GM19239 (cell line): ENCODE results near the gene ECD.

ENCODE experiments used
- DNase-seq: peaks from one replicate; pipeline ENCODE4 v3.0.0; 2011; ENCODE audit warnings: low spot score; ENCODE audit not compliant: insufficient read length
- FAIRE-seq: peaks from 2 replicates; lab custom pipeline; 2011; peaks lifted over from hg19 to GRCh38; lab: Jason Lieb, UNC

ECD gene

GRCh38 chr10:73167783-73168464 lies at the start of gene ECD, which contains the start of gene FAM149B1:
Gene ECD (minus strand): TSS chr10:73168008. CDS start chr10:73163937, 4,071 bp downstream.
Gene FAM149B1 (plus strand): TSS chr10:73168119. CDS start chr10:73168340, 221 bp downstream.
- FAIRE-seq: peak; percentile 99

GRCh38 chr10:73215749-73216148 lies 47.9 kb upstream of the ECD start:
- no peak for FAIRE-seq
- DNase-seq: no peak

More at GRCh38 chr10:73167783-73168464, at the start of gene ECD, which contains the start of gene FAM149B1:
- DNase-seq: peak; percentile 77

GRCh38 chr10:73211106-73211811 lies 43.5 kb upstream of the ECD start:
- FAIRE-seq (no peak), DNase-seq (no peak)

GRCh38 chr10:73210395-73211105 lies 42.7 kb upstream of the ECD start:
- FAIRE-seq (no peak), DNase-seq (no peak)

GRCh38 chr10:73209705-73210104 lies 41.9 kb upstream of the ECD start:
- no peak for FAIRE-seq
- no peak for DNase-seq

GRCh38 chr10:73207883-73208282 lies 40.1 kb upstream of the ECD start:
- no peak for FAIRE-seq
- no peak for DNase-seq

- no peak for DNase-seq
- no peak for FAIRE-seq
Measured at GRCh38 chr10:73206385-73206784, 38.6 kb upstream of the ECD start.

- DNase-seq: no peak
- FAIRE-seq: no peak
Measured at GRCh38 chr10:73205890-73206289, 38.1 kb upstream of the ECD start.

GRCh38 chr10:73205081-73205480 lies 37.3 kb upstream of the ECD start:
- FAIRE-seq (no peak), DNase-seq (no peak)

- FAIRE-seq: no peak
- no peak for DNase-seq
Measured at GRCh38 chr10:73190188-73190587, 22.4 kb upstream of the ECD start.

- FAIRE-seq: no peak
Measured at GRCh38 chr10:73186266-73186665, 18.5 kb upstream of the ECD start.

GRCh38 chr10:73183667-73184281 lies 16.0 kb upstream of the ECD start:
- FAIRE-seq (no peak), DNase-seq (no peak)

More at GRCh38 chr10:73186266-73186665, 18.5 kb upstream of the ECD start:
- no peak for DNase-seq

- DNase-seq: no peak
- no peak for FAIRE-seq
Measured at GRCh38 chr10:73182568-73182967, 14.8 kb upstream of the ECD start.

GRCh38 chr10:73174148-73174925 lies 6.5 kb upstream of the ECD start:
- DNase-seq: no peak
- FAIRE-seq: no peak

GRCh38 chr10:73172867-73173266 lies 5.1 kb upstream of the ECD start:
- FAIRE-seq (no peak), DNase-seq (no peak)

- no peak for DNase-seq
- no peak for FAIRE-seq
Measured at GRCh38 chr10:73169320-73169719, 1.5 kb upstream of the ECD start.

- DNase-seq: no peak
- no peak for FAIRE-seq
Measured at GRCh38 chr10:73168465-73168803, 626 bp upstream of the ECD start.

GRCh38 chr10:73167458-73167782 lies 388 bp downstream of the ECD start:
- DNase-seq: no peak
- peak; percentile 23 for FAIRE-seq

GRCh38 chr10:73166972-73167371 lies 836 bp downstream of the ECD start:
- FAIRE-seq: no peak
- DNase-seq: no peak

- DNase-seq (no peak), FAIRE-seq (no peak)
Measured at GRCh38 chr10:73163096-73163495, 4.7 kb downstream of the ECD start.
